ENCODE data around the gene IMPA2. TPM values are rescaled to one million over a fixed set of nuclear protein-coding genes. Genes with fewer than 3 reads are reported as not detected.

The IMPA2 gene
- total RNA-seq, 1 experiment from 2014 or later = 79.9 TPM

DNA sequence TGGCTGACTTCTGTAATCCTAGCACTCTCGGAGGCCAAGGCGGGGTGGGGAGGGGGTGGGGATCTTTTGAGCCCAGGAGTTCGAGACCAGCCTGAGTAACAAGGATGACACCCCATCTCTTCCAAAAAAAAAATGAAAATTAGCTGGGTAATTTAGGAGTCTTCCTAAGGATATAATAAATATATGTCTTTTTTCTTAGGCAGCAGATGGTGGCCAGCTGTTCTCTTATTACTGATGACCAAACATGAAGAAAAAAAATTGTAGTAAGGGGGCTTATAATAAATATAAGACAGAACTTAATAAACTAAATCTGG, 4.2 kb upstream of the IMPA2 start:
- BruUV-seq (replicated peaks) = no TSS peak

DNA sequence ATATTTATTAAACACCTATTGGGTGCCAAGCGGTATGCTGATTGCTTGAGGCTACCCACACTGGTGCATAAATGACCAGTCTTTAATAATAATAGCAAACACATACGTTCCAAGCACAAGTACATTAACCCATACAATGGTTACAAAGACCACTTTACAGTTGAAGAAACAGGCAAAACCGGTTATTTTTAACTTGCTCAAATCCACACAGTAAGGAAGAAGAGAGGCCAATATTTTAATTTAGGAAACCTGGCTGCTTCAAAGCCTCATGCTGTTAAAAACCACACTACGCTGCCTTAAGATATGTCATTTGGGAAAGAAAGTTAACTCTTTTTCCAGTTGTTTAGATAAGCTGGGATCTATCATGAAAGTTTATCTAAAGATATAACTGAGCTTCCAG, 2.4 kb upstream of the IMPA2 start:
- no peak for DNase-seq
- Mint-ChIP-seq H3K4me3 (ENCODE audit: unreplicated experiment) (peak overlapping the region; percentile 92), H3K36me3 (ENCODE audit: insufficient read depth, unreplicated experiment) (peaks cover 12% of the 10 kb centered on the region), H3K9me3 (ENCODE audit: unreplicated experiment) (no peaks in the 10 kb centered on the region), H3K27ac (ENCODE audit: unreplicated experiment) (peak overlapping the region; percentile 97), H3K4me1 (ENCODE audit: low read depth, unreplicated experiment) (no peaks in the 10 kb centered on the region), H3K27me3 (ENCODE audit: insufficient read depth, unreplicated experiment) (no peaks in the 10 kb centered on the region)
- no TSS peak for BruUV-seq (replicated peaks)
- H3K27me3 ChIP-seq (replicated peaks; ENCODE audit: control insufficient read depth, insufficient read depth, low read length) = no peaks in the 10 kb centered on the region
- CTCF ChIA-PET = no interaction called here
- H3K4me3 ChIP-seq (ENCODE audit: low read depth, low read length) = no peak overlapping the region
- TF ChIP-seq, protein P1, sequence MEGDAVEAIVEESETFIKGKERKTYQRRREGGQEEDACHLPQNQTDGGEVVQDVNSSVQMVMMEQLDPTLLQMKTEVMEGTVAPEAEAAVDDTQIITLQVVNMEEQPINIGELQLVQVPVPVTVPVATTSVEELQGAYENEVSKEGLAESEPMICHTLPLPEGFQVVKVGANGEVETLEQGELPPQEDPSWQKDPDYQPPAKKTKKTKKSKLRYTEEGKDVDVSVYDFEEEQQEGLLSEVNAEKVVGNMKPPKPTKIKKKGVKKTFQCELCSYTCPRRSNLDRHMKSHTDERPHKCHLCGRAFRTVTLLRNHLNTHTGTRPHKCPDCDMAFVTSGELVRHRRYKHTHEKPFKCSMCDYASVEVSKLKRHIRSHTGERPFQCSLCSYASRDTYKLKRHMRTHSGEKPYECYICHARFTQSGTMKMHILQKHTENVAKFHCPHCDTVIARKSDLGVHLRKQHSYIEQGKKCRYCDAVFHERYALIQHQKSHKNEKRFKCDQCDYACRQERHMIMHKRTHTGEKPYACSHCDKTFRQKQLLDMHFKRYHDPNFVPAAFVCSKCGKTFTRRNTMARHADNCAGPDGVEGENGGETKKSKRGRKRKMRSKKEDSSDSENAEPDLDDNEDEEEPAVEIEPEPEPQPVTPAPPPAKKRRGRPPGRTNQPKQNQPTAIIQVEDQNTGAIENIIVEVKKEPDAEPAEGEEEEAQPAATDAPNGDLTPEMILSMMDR (IDR thresholded peaks at IDR 0.05; ENCODE audit: insufficient read depth in 1 of 2, low read depth in 1 of 2, low read length in 1 of 2, severe bottlenecking in 1 of 2, unreplicated experiment in 1 of 2) = no peak
- POLR2A ChIA-PET = no interaction called here
- intact Hi-C loops (cut with micrococcal nuclease; ENCODE audit: unreplicated experiment) = no loop called here
- H3K36me3 ChIP-seq (ENCODE audit: control insufficient read depth, insufficient read depth, low read length) = no peaks in the 10 kb centered on the region
- peaks cover 22% of the 10 kb centered on the region for H3K4me1 ChIP-seq
- no peaks in the 10 kb centered on the region for H3K9me3 ChIP-seq

More for the DNA sequence above, 4.2 kb upstream of the IMPA2 start:
- H3K36me3 Mint-ChIP-seq (ENCODE audit: insufficient read depth, unreplicated experiment) = peaks cover 12% of the 10 kb centered on the region
- Histone ChIP-seq H3K9me3 (no peaks in the 10 kb centered on the region), H3K36me3 (ENCODE audit: control insufficient read depth, insufficient read depth, low read length) (no peaks in the 10 kb centered on the region), H3K27me3 (replicated peaks; ENCODE audit: control insufficient read depth, insufficient read depth, low read length) (no peaks in the 10 kb centered on the region), H3K4me3 (ENCODE audit: low read depth, low read length) (no peak overlapping the region), H3K4me1 (peaks cover 10% of the 10 kb centered on the region)
- no peak overlapping the region for H3K27ac Mint-ChIP-seq (ENCODE audit: unreplicated experiment)
- no peak overlapping the region for H3K4me3 Mint-ChIP-seq (ENCODE audit: unreplicated experiment)
- POLR2A ChIA-PET = no interaction called here
- TF ChIP-seq, protein P1 (IDR thresholded peaks at IDR 0.05; ENCODE audit: insufficient read depth in 1 of 2, low read depth in 1 of 2, low read length in 1 of 2, severe bottlenecking in 1 of 2, unreplicated experiment in 1 of 2) = no peak
- DNase-seq = no peak
- H3K9me3 Mint-ChIP-seq (ENCODE audit: unreplicated experiment) = no peaks in the 10 kb centered on the region
- CTCF ChIA-PET = interaction anchor here (0.6 kb wide), 1 partner anchor 53 kb away, joined by 4 read pairs; no protein-coding TSS in a partner anchor
- no peaks in the 10 kb centered on the region for H3K27me3 Mint-ChIP-seq (ENCODE audit: insufficient read depth, unreplicated experiment)
- intact Hi-C loops (cut with micrococcal nuclease; ENCODE audit: unreplicated experiment) = no loop called here
- H3K4me1 Mint-ChIP-seq (ENCODE audit: low read depth, unreplicated experiment) = no peaks in the 10 kb centered on the region

DNA sequence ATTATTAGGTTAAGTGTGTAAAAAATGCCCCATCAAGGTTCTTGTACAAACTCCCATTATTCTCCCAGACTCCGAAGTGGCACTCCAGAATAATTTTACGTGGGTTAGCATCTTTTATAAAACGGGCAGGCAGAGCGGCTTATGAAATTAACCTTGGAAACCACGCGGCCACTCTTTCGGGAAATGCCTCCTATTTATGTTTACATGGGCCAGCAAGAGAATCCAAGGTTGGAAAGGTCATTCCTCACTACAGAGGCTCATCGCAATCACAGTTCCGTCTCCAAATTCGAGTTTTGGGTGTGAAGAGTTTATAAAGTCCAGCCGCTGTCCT, 1.2 kb upstream of the IMPA2 start:
- Mint-ChIP-seq H3K36me3 (ENCODE audit: insufficient read depth, unreplicated experiment) (peaks cover 12% of the 10 kb centered on the region), H3K27ac (ENCODE audit: unreplicated experiment) (peak overlapping the region; percentile 97), H3K4me3 (ENCODE audit: unreplicated experiment) (peak overlapping the region; percentile 92), H3K9me3 (ENCODE audit: unreplicated experiment) (no peaks in the 10 kb centered on the region), H3K27me3 (ENCODE audit: insufficient read depth, unreplicated experiment) (no peaks in the 10 kb centered on the region), H3K4me1 (ENCODE audit: low read depth, unreplicated experiment) (no peaks in the 10 kb centered on the region)
- Histone ChIP-seq H3K4me3 (ENCODE audit: low read depth, low read length) (peak overlapping the region; percentile 59), H3K9me3 (no peaks in the 10 kb centered on the region), H3K36me3 (ENCODE audit: control insufficient read depth, insufficient read depth, low read length) (no peaks in the 10 kb centered on the region), H3K4me1 (peaks cover 22% of the 10 kb centered on the region), H3K27me3 (replicated peaks; ENCODE audit: control insufficient read depth, insufficient read depth, low read length) (no peaks in the 10 kb centered on the region)
- DNase-seq = no peak
- ChIA-PET CTCF (interaction anchor here (0.6 to 3.9 kb wide), 12 partner anchors 15 to 325 kb away, joined by 4 to 49 read pairs (median 7); no protein-coding TSS in a partner anchor), POLR2A (interaction anchor here (0.6 to 2.6 kb wide), 25 partner anchors 10 to 873 kb away, joined by 3 to 35 read pairs (median 5); partner anchors contain the start of gene AFG3L2)
- TF ChIP-seq, protein P1 (IDR thresholded peaks at IDR 0.05; ENCODE audit: insufficient read depth in 1 of 2, low read depth in 1 of 2, low read length in 1 of 2, severe bottlenecking in 1 of 2, unreplicated experiment in 1 of 2) = no peak
- intact Hi-C loops (cut with micrococcal nuclease; ENCODE audit: unreplicated experiment) = loop anchor here (1.0 to 2.0 kb wide), 3 partner anchors 42 to 129 kb away; partner anchors contain the start of gene CHMP1B
- BruUV-seq (replicated peaks) = no TSS peak

All from Caco-2 (cell line).